ENCODE data around the gene SPDYC.

Gene SPDYC

DNA sequence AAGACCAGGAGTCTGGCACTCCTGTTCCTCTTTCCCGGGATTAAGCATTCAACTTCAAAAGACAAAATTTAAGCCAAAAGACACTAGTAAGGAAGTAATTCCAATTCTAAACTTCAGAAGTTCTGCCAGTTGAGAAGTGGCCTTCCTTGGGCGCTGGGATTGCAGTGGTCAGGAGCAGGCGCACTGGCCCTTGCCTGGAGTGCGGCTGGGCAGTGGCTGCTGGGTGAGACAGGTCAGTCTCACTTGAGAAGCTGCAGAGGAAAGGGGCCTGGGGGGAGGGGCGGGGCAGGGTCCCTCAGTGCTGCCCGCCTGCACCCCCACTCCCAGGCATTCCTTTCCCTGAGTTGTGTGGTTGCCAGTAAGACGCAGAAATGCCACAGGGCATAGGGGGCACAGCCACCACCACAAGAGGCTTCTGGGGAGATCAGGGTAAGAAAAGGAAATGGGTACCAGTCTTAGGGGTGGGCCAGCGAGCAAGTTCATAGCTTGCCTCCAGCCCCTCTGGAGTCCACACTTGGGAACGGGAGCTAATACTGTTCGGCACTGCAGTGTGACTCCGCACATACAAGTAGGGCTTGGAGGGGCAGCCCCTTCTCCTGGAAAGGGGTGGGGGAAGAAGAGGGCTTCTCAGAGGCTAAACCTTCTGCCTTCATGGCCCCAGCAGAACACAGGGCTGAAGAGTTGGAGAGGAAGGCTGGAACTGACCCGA, 42.4 kb upstream of the SPDYC start:
- H4K20me1 ChIP-seq (ENCODE audit: insufficient read depth, low read length) = 0 out of 2 replicates have a peak, but pooled peaks cover 6% of the 10 kb centered on the region
- peaks cover 26% of the 10 kb centered on the region for H3K79me2 ChIP-seq (ENCODE audit: insufficient read depth, low read length)
- no peaks in the 10 kb centered on the region for H3K9me3 ChIP-seq (ENCODE audit: insufficient read depth, low read length, severe bottlenecking)
- H3K4me1 ChIP-seq (ENCODE audit: insufficient read depth, low read length) = peaks cover 21% of the 10 kb centered on the region
- no peak overlapping the region for H2AFZ ChIP-seq (ENCODE audit: low read depth, low read length)
- no peak overlapping the region for H3K4me3 ChIP-seq (ENCODE audit: low read depth in 1 of 2, low read length in 2 of 2)
- no peak overlapping the region for H3K4me2 ChIP-seq (ENCODE audit: insufficient read depth, low read length)
- H3K27me3 ChIP-seq (ENCODE audit: insufficient read depth, low read length, poor library complexity) = no peaks in the 10 kb centered on the region
- DNase-seq (no peak), ATAC-seq (ENCODE audit: insufficient read depth, low read depth) (peak; percentile 9; the same call in 1 of the 3 replicates)
- no peak overlapping the region for H3K9ac ChIP-seq (ENCODE audit: low read depth, low read length)
- no peak for TF ChIP-seq EZH2 (IDR thresholded peaks at IDR 0.05; ENCODE audit: borderline replicate concordance, low read depth, low read length, severe bottlenecking)
- TF ChIP-seq, protein P1, sequence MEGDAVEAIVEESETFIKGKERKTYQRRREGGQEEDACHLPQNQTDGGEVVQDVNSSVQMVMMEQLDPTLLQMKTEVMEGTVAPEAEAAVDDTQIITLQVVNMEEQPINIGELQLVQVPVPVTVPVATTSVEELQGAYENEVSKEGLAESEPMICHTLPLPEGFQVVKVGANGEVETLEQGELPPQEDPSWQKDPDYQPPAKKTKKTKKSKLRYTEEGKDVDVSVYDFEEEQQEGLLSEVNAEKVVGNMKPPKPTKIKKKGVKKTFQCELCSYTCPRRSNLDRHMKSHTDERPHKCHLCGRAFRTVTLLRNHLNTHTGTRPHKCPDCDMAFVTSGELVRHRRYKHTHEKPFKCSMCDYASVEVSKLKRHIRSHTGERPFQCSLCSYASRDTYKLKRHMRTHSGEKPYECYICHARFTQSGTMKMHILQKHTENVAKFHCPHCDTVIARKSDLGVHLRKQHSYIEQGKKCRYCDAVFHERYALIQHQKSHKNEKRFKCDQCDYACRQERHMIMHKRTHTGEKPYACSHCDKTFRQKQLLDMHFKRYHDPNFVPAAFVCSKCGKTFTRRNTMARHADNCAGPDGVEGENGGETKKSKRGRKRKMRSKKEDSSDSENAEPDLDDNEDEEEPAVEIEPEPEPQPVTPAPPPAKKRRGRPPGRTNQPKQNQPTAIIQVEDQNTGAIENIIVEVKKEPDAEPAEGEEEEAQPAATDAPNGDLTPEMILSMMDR (IDR thresholded peaks at IDR 0.05; ENCODE audit: borderline replicate concordance, extremely low read depth, low read length, poor library complexity, severe bottlenecking) = no peak
- no peak overlapping the region for H3K27ac ChIP-seq (ENCODE audit: low read length)
- peaks cover 86% of the 10 kb centered on the region for H3K36me3 ChIP-seq (ENCODE audit: insufficient read depth, low read length)

DNA sequence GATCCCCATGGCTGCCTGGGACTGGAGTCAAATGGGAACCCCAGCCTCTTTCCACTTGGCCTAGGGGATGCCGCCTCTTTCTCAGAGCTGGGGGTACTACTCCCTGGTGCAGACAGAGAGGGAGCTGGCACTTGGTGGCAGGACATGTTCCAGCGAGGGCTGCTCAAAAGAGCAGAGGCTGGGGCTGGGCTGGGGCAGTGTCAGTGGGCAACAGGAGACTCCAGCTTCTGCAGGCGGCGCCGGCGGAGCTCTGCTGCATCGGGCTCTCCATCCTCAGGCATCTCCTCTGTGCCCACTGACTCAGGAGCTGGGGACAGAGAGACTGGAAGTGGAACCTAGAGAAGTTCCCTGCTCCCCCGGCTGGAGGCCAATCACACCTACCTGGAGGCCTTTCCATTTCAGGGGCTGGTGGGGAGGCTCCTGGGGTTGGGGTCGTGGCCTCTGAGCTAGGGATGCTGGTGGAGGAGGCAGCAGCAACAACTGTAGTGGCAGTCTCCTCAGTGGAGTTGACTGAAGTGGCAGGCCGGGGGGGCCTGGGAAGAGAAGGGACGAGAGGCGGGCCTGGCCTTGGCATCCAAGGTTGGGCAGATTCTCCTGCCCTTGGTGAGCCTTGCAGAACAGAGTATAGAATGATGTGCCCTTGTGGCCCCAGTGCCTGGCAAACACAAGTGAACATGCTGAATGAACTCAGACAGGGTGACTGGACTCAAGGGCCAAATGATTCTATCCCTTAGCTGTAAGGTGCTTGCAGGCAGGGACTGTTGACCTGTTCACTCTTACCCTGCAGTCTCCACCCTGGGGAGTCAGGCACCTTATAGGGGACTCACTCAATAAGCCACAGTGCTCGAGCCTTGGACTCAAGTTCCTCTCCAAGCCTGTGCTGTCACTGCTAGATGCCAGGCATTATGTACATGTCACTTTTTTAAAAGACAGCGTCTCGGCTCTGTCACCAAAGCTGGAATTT, 41.6 kb upstream of the SPDYC start:
- DNase-seq = no peak
- peaks cover 91% of the 10 kb centered on the region for H3K36me3 ChIP-seq (ENCODE audit: insufficient read depth, low read length)
- no peak overlapping the region for H3K4me2 ChIP-seq (ENCODE audit: insufficient read depth, low read length)
- H3K27ac ChIP-seq (ENCODE audit: low read length) = no peak overlapping the region
- H3K27me3 ChIP-seq (ENCODE audit: insufficient read depth, low read length, poor library complexity) = no peaks in the 10 kb centered on the region
- H4K20me1 ChIP-seq (ENCODE audit: insufficient read depth, low read length) = peaks cover 14% of the 10 kb centered on the region; the same call in 1 of the 2 replicates
- ATAC-seq (ENCODE audit: insufficient read depth, low read depth) = peak; percentile 22; the same call in 1 of the 3 replicates
- H2AFZ ChIP-seq (ENCODE audit: low read depth, low read length) = no peak overlapping the region
- peaks cover 27% of the 10 kb centered on the region for H3K79me2 ChIP-seq (ENCODE audit: insufficient read depth, low read length)
- no peak overlapping the region for H3K9ac ChIP-seq (ENCODE audit: low read depth, low read length)
- TF ChIP-seq EZH2 (IDR thresholded peaks at IDR 0.05; ENCODE audit: borderline replicate concordance, low read depth, low read length, severe bottlenecking) = no peak
- TF ChIP-seq, protein P1 (IDR thresholded peaks at IDR 0.05; ENCODE audit: borderline replicate concordance, extremely low read depth, low read length, poor library complexity, severe bottlenecking) = no peak
- peaks cover 21% of the 10 kb centered on the region for H3K4me1 ChIP-seq (ENCODE audit: insufficient read depth, low read length)
- no peak overlapping the region for H3K4me3 ChIP-seq (ENCODE audit: low read depth in 1 of 2, low read length in 2 of 2)
- H3K9me3 ChIP-seq (ENCODE audit: insufficient read depth, low read length, severe bottlenecking) = no peaks in the 10 kb centered on the region

DNA sequence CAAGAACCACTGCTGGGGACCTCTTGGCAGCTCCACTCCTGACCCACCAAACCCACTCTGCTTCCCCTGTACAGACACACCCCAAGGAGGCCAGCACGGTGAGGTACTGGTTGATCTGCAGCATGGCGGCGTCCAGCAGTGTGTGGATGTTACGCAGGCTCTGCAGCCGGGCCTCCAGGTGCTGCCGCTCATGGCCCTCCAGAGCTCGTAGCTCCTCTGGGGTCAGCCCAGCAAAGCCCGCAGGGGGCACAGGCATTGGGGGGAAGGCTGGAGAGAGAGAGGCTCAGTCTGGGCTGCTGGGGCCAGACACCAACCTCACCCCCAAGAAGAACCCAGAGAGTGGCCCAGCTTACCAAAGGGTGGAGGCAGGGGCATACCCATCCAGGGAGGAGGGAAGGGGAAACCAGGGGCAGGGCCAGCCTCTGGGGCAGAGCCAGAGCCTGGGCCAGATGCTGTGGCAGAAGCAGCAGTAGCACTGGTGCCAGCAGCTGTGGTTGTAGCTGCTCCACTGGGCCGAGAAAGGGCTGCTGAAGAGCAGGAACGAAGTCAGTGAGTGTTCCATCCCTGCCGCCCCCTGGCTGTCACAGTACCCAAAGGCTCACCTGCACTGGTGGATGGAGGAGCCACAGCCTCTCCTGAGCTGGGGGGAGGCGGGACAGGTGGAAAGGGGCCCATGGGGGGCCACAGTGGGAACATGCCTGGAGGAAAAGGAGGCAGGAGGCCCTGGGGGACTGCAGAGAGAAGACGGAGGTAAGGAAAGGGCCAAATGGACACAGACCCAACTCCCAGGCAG, 40.2 kb upstream of the SPDYC start:
- Histone ChIP-seq H3K9ac (ENCODE audit: low read depth, low read length) (no peak overlapping the region), H4K20me1 (ENCODE audit: insufficient read depth, low read length) (peaks cover 21% of the 10 kb centered on the region), H3K9me3 (ENCODE audit: insufficient read depth, low read length, severe bottlenecking) (no peaks in the 10 kb centered on the region), H3K4me1 (ENCODE audit: insufficient read depth, low read length) (peaks cover 18% of the 10 kb centered on the region), H3K4me2 (ENCODE audit: insufficient read depth, low read length) (no peak overlapping the region), H3K4me3 (ENCODE audit: low read depth in 1 of 2, low read length in 2 of 2) (no peak overlapping the region), H3K79me2 (ENCODE audit: insufficient read depth, low read length) (peaks cover 26% of the 10 kb centered on the region), H3K27ac (ENCODE audit: low read length) (no peak overlapping the region), H3K27me3 (ENCODE audit: insufficient read depth, low read length, poor library complexity) (no peaks in the 10 kb centered on the region), H2AFZ (ENCODE audit: low read depth, low read length) (no peak overlapping the region), H3K36me3 (ENCODE audit: insufficient read depth, low read length) (peaks cover 82% of the 10 kb centered on the region)
- DNase-seq (no peak), ATAC-seq (ENCODE audit: insufficient read depth, low read depth) (no peak)
- TF ChIP-seq EZH2 (IDR thresholded peaks at IDR 0.05; ENCODE audit: borderline replicate concordance, low read depth, low read length, severe bottlenecking) = no peak
- TF ChIP-seq, protein P1 (IDR thresholded peaks at IDR 0.05; ENCODE audit: borderline replicate concordance, extremely low read depth, low read length, poor library complexity, severe bottlenecking) = no peak
